ENCODE results near the gene PSG4.
"Not testable (repeated sequence)": the region's sequence is repeated elsewhere in the genome, so short reads cannot be mapped to it uniquely, and the experiment has no call there.

Gene PSG4

DNA sequence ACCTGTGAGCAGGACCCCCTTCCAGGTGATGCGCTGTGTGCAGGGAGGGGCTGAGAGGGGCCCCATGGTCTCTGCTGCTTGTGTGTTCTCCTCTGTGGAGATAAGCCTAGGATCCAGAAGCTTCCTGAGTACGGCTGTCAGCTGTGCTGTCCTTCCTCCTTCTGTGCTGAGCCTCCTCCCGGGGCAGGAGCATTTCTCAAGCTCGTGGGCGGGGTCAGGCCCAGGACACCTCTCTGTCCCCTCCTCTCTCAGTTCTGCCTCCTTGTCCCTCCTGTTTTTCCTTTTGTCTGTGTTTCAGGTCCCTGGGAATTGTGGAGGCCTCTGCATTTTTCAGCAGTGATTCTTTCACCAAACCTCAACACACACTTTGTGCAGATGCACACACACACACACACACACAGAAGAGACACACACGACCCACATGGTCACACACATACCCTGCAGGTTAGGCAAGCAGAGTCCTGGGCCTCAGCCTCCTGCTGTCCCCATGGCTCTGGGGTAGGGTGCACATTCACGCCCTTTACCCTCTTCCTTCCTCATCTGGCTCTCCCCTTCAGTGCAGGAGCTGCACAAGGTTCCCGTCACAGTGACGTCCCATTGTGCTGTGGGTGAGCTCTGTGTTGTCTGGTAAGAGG is at the start of gene PSG4:
PSG4 (minus strand) TSS at position 168 of the 635 bp plus-strand sequence; CDS start at position 66, 102 bp downstream.
- not testable (repeated sequence) for DNase-seq

DNA sequence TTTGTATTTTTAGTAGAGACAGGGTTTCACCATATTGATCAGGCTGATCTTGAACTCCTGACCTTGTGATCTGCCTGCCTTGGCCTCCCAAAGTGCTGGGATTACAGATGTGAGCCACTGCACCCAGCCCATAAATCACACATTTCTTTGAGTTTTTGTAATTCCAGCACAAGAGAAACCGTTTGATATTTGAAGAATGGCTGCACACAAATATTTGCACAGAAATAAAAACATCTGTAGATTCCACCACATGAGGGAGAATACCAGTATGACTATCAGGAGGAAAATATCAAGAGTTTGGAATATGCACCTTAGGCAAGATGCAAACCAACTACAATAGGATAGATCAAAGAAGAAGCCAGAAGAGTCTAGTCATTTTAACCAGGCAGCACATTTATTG is 46.0 kb upstream of the PSG4 start:
- DNase-seq = not testable (repeated sequence)

DNA sequence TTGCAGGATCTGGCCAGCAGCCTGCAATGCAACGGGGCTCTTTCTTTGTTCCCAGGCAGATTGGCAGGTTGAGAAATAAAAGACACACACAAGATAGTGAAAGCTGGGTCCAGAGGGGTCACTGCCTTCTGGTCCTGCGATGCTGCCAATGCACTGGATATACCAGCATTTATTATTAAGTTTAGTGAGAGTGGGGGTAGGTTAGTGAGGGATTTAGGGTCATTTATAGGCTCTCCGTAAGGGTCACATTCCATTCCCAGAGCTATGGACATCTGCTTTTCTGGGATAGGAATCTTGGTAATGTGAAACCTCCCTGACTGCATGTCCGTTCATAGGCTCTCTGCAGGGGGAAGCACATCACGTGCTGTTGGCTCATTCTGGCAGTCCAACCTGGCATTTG is 44.9 kb upstream of the PSG4 start:
- not testable (repeated sequence) for DNase-seq

DNA sequence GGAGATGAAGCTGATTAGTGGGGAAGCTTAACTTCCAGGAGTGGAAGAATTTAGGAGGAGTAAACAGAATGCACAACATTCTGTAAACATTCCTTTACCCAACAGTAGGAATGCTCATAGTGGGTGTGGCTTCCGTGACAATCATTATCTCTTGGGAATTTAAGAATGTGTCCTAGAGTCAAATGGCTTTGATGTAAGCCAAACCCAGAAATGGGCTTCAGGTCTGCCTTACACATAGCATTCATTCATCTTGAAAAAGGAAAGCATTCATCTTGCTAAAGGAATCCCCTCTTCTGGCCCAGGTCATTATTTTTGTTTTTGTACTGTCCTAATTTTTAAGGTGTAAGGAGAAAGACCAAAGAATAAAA is 43.2 kb upstream of the PSG4 start:
- DNase-seq = not testable (repeated sequence)

DNA sequence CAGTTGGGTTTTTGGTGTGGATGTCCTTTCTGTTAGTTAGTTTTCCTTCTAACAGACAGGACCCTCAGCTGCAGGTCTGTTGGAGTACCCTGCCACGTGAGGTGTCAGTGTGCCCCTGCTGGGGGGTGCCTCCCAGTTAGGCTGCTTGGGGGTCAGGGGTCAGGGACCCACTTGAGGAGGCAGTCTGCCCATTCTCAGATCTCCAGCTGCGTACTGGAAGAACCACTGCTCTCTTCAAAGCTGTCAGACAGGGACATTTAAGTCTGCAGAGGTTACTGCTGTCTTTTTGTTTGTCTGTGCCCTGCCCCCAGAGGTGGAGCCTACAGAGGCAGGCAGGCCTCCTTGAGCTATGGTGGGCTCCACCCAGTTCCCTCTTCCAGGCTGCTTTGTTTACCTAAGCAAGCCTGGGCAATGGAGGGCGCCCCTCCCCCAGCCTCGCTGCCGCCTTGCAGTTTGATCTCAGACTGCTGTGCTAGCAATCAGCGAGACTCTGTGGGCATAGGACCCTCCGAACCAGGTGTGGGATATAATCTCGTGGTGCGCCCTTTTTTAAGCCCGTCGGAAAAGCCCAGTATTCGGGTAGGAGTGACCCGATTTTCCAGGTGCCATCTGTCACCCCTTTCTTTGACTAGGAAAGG is 41.9 kb upstream of the PSG4 start:
- DNase-seq = not testable (repeated sequence)

DNA sequence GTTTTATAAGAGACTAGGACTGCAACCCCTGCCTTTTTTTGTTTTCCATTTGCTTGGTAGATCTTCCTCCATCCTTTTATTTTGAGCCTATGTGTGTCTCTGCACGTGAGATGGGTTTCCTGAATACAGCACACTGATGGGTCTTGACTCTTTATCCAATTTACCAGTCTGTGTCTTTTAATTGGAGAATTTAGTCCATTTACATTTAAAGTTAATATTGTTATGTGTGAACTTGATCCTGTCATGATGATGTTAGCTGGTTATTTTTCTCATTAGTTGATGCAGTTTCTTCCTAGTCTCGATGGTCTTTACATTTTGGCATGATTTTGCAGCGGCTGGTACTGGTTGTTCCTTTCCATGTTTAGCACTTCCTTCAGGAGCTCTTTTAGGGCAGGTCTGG is 40.4 kb upstream of the PSG4 start:
- DNase-seq = not testable (repeated sequence)

DNA sequence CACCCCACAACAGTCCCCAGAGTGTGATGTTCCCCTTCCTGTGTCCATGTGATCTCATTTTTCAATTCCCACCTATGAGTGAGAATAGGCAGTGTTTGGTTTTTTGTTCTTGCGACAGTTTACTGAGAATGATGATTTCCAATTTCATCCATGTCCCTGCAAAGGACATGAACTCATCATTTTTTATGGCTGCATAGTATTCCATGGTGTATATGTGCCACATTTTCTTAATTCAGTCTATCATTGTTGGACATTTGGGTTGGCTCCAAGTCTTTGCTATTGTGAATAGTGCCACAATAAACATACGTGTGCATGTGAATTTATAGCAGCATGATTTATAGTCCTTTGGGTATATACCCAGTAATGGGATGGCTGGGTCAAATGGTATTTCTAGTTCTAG is 36.8 kb upstream of the PSG4 start:
- not testable (repeated sequence) for DNase-seq

DNA sequence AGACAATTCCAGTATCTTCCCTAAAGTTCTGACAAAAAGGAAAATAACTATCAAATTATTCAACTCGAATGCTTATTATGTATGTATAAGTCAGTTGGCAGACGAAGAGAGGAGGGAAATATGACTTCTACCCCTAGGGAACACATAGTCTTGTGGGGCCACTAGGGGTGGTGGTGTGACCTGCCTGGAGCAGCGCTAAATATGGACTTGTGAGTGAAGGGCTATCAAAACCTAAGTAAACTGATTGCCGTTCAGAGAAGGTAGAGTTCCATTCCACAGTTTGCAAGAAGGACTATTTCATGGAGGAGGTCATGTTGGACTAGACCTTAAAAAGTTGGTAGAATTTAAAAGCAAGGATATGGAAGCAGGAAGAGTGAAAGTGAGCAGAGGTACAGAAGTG is 32.8 kb upstream of the PSG4 start:
- not testable (repeated sequence) for DNase-seq

DNA sequence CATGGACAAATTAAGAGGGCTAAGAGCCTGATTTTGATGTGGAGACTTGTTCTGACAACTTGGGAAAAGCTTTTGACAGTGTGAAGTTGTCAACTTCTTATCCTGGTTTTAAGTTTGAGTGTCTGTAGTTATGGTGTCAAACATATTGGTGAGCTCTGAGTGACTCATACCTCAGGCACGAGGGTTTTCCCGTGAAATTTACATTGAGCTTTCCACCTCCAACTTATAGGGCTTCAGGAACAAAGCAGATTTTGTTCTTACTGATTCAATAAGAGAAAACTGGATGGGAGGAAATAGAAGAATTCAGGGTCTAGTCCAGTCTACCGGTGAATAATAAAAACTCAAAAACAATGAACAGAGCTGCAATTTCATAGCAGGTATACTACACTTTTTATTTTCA is 30.2 kb upstream of the PSG4 start:
- DNase-seq = not testable (repeated sequence)

DNA sequence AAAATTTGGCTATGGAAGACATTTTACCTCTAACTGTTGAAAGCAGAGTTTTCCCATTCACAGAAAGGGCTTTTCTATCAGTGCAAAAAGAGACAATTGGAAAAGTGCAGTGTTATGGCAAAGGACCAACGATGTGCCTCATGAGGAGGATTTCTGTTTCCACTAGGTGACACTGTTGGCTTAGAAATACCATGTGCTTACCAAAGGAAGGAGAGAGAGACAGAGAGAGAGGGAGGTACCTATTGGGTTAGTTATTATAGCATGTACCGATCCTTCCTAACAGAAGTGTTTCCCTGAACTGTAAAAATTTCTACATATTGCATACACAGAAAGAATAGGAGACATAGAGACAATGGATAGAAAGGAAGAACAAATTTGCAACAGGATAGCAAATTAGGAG is 23.9 kb upstream of the PSG4 start:
- no peak for DNase-seq

DNA sequence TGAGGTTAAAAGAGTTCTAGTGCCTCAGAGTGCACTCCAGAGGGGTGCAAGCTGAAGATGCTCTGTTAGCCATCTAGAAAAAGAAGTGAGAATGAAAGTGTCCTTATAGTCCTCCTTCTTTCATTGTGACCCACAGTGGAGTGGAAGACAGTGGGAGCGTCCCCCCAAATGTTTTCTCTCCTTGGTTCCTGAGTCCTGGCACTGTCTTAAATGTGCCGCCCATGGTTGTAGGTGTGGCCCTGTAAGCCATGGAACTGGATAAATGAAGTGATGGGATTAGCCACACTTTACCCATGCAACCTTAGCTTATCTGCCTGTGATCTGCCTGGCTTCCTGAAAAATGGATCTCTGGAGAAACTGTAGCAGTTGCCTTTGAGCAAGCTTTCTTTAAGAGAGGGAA is 23.3 kb upstream of the PSG4 start:
- DNase-seq = not testable (repeated sequence)

DNA sequence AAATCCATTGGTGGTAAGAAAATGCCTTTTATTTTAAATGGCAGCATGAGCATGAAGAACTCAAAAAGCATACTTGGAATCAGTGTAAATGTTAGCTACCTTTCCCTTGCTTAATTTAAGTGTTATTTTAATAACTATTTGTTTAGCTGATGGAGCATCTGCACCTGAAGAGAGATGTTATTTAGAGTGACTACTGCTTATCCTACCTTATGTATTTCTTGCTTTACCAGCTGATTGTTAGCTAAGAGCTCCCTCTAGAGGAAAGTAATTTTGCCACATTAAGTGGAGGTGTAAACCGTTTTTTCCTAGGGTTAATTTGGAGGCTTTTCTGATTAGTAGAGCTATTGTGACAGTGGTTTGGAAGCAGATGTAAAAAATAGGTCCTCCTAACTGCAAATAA is 21.5 kb upstream of the PSG4 start:
- DNase-seq = not testable (repeated sequence)

DNA sequence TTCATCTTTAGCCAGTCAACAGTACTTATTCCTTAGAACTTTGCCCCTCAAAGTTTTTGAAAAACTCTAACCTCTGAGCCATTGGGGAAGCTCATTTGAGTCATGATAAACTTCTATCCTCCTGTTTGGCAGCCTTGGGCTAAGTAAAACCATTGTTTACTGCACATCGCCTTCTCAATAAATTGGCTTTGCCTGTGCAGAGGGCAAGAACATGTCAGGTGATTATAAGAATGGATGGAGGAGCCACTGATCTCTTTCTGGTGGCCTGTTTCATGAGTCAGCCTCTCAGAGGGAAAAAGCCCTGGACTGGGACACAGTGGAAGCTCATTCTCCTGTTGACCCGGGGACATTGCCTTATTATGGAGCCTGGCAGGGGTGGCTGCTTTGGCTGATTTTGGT is 19.4 kb upstream of the PSG4 start:
- DNase-seq = no peak

DNA sequence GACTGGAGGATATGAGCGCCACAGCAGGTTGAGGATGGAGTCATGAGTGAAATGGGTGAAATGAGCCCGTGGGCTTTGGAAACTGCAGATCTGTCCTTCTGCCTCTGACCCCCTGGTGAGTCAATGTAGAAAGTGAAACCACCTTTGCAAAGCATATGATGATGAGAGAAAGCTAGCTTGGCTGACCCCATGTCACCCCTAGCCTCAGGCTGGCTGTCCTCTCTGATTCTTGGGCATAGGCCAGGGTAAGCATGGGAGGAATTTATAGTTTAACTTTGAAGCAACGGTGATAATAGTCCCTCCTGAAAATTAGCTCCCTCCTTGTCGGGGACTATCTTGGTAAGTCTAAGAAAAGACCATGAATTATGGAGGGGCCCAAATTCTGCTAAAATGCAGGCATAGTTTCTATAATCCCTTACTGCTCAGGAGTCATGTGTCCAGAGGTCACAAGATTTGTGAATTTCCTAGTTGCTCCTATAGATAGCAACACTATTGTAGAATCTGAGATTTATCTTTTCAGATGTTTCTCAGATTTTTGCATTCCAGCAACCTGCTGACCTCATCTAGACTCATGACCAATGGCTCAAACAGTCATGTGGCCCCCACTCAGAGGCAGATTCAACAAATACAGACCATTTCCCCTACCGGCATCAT is 18.9 kb upstream of the PSG4 start:
- DNase-seq = not testable (repeated sequence)

DNA sequence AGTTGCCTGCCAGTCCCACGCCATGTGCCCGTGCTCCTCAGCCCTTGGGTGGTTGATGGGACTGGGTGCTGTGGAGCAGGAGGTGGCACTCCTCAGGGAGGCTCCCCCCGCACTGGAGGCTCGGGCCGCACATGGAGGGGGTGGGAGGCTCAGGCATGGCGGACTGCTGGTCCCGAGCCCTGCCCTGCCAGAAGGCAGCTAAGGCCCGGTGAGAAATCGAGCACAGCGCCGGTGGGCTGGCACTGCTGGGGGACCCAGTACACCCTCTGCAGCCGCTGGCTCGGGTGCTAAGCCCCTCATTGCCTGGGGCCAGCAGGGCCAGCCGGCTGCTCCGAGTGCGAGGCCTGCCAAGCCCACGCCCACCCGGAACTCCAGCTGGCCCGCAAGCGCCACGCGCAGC is 16.5 kb upstream of the PSG4 start:
- DNase-seq = not testable (repeated sequence)

DNA sequence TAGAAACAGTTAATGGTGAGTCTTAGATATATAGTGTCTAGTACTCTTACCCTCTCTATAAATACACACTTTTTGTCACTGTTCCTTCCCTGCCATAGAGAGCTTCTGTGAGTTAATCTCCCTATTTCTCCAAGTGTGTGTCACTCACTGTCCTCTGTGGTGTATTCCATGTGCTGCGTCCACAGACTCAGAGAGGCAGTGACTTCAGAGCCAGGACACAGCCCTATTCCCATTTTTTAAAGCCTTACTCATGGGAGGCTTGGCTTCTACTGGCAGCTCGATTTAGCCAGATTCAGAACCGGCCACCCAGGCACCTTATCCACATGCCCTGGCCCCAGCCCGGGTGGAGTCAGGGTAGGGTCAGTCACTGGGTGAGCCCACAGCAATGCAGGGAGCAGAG is 13.7 kb upstream of the PSG4 start:
- DNase-seq = not testable (repeated sequence)

DNA sequence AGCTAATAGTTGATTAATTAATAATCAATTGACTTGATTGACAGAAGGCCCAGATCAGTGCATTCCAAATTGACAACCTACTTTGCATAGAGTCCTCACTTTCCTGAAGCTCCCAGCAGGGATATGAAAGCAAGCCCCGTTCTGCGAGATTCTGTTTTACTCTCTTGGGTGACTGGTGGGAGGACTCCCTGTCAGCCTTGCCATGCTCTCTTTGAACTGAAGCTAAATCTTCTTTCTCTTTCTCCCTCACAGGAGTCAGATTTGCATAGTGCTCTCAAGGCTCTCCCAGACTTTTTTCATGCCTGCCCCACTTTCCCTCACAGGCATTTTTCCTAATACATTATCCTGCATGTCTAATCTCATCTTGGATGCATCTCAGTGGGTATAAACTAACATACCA is 10.4 kb upstream of the PSG4 start:
- DNase-seq = not testable (repeated sequence)

DNA sequence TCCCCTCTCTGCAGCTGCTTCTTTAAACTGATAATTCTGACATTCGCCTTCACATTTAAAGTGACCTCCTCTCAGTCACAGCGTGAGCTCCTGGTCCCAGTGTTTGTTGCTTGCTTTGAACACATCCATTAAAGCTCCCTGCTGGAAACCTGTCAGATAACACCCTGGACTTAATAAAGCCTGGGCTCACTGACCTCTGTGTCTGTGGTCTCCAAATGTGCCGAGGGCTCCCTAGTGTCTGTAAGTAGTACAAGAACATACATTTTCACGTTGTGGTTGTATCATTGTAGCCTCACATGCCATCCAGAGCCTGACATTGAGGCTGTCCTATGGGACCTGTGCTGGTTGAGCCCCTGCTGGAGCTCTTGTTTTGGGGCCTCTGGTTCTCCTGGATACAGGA is 2.6 kb upstream of the PSG4 start:
- DNase-seq = no peak

DNA sequence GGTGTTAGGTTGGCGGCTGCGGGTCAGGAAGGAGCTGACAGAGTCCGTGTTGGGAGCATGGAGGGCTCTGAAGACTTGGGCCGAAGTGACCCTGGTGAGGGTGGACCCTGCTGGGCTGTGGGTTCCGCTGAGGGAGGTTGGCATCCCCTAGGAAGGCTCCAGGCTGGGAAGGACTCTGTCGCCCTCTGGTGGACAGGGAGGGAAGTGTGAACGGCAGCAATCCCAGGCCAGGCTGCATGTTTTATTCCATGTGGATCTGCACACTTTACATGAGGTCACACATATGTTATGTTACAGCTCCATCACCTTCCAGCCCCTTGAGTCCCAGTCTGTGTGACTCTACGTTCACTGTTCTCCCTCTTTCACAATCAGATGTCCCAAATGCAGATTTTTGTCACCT is 1.7 kb upstream of the PSG4 start:
- not testable (repeated sequence) for DNase-seq

DNA sequence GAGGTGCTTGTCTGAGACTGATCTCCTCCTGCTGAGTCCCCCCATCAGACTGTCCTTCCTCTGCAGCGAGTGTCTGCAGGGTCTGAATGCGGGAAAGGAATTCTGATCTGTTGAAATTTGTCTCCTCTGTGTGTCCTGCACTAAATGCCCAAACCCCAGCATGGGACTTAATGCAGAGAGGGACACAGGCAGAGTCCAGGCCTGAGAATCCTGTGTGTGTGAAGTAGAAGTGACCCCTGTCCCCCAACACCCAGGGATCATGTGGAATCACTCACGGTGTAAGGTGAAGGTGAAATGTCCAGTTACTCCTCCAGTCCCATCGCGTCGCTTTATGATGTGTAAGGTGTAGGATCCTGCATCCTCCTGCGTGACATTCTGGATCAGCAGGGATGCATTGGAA is 1.8 kb downstream of the PSG4 start:
- not testable (repeated sequence) for DNase-seq

DNA sequence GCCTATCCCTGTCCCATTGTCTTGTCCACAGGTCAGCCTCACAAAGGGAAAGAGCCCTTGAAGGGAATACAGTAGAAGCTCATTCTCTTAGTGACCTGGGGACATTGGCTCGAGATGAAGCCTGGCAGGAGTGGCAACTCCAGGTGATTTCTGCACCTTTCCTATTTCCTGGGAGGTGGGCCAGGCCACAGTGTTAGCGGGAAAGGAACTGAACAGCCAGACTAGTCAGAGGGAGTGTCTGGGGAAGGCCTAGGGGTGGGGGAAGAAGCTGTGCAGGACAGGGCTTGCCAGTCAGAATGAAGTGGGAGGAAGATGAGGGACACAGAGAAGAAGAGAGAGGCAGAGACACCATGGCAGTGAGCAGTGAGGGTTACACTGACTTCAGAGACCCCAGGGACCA is 3.5 kb downstream of the PSG4 start:
- not testable (repeated sequence) for DNase-seq

DNA sequence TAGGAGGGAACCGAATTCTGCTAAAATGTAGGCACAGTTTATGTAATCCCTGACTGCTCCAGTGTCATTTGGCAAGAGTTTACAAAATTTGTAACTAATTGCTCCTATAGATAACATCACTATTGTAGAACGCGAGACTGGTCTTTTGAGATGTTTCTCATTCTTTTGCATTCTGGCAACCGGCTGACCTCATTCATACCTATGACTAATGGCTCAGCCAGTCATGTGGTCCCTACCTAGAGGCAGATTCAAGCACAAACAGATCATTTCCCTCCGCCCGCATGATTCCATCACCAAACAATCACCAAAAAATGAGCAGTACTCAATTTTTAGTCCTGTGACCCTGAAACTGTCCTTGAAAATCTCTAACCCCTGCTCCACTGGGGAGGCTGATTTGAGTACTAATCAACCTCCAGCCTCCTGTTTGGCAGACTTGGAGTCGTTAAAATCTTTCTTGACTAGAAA is 4.1 kb downstream of the PSG4 start:
- DNase-seq = not testable (repeated sequence)

DNA sequence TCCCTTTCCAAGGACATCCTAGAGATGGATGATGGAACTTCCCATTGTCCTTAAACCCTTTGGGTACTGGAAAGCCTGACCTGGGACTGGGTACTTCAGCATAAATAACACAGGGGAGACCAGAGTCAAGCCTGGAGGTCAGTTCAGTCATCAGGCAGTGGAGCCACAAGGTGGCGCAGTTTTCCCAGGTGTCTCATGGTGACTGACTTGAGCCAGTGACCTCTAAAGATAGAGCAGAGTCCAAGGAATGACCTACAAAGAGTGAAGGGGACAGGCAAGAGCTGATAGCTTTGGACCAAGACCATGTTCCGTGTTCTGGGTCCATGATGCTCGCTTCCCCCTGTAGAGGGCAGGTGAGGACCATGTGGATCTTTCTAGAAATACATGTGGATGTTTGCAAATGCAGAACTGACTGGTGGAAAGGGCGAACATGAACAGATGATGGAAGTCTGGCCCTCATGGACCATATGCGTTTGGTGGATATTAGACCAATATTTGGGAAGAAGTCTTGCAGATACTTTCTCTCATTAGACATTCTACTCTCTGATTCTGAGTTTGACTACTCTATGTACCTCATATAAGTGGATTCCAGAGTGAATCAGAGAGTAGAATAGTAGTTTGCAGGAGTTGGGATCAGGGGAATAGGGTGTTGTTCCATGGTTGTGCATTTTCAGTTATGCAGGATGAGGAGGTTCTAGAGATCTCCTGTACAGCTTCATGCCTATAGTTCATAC is 6.6 kb downstream of the PSG4 start:
- not testable (repeated sequence) for DNase-seq
